Measurements from ENCODE around the gene CILP2.

The CILP2 gene

GRCh38 chr19:19563348-19563848, 25.3 kb downstream of the CILP2 start:
- DNase-seq (ENCODE audit: low spot score) (no peak), FAIRE-seq (no peak)

DNA sequence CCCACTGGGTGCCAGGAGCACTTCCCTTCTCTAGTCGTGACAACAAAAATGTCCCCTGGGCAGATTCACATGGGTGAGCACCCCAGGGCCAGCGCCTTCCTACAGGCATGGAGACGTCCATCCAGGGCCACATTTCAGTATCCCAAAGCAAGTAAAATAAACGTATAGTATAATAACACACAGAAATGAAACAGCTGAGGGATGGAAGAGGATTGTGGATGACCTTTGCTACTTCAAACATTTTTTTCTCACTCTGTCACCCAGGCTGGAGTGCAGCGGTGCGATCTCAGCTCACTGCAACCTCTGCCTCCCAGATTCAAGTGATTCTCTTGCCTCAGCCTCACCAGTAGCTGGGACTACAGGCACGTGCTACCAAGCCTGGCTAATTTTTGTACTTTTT, 28.2 kb downstream of the CILP2 start:
- DNase-seq (ENCODE audit: low spot score) (no peak), FAIRE-seq (no peak)

- DNase-seq (ENCODE audit: low spot score) (no peak), FAIRE-seq (no peak)
Measured at GRCh38 chr19:19567391-19567790, 29.3 kb downstream of the CILP2 start.

GRCh38 chr19:19568802-19569756, 31.0 kb downstream of the CILP2 start:
- FAIRE-seq, result no peak
- DNase-seq (ENCODE audit: low spot score), result no peak

GRCh38 chr19:19570571-19570970, 32.5 kb downstream of the CILP2 start:
- FAIRE-seq (no peak), DNase-seq (ENCODE audit: low spot score) (no peak)

DNA sequence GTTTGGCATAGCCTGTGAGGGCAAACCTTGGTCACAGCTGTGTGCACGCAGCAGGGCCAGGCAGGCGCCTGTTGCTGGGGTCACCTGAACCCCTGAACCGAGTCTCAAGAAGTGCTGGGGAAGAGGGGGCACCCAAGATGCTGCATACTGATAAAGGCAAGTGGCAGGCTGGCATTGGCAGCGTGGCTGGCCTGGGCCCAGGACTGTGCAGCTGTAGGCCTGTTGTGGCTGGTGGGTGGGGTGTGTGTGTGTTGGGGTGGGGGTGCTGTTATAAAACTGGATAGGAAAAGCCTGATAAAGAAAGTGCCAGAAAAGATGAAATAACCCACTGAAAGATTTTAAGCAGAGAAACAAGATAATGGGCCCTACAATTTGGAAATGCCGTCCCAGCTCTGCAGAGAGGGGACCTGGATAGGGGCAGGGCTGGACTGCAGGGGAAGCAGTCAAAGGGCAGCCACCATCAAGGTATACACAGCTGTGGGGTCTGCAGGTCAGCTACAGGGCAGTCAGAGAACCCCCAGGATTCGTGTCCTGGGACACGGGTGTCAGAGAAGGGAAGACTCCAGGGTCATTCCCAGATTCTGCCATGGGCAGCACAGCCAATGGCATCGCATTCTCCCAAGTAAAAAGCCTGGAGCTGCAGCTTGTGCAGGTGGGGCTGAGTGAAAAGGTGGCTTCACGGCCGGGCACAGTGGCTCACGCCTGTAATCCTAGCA, 33.2 kb downstream of the CILP2 start:
- no peak for DNase-seq (ENCODE audit: low spot score)
- no peak for FAIRE-seq

- no peak for DNase-seq (ENCODE audit: low spot score)
- FAIRE-seq, result no peak
Measured at GRCh38 chr19:19575411-19575810, 37.3 kb downstream of the CILP2 start.

GRCh38 chr19:19578252-19578651, 40.2 kb downstream of the CILP2 start:
- no peak for FAIRE-seq
- no peak for DNase-seq (ENCODE audit: low spot score)

- DNase-seq (ENCODE audit: low spot score) (no peak), FAIRE-seq (no peak)
Measured at GRCh38 chr19:19579533-19580361, 41.7 kb downstream of the CILP2 start.

DNA sequence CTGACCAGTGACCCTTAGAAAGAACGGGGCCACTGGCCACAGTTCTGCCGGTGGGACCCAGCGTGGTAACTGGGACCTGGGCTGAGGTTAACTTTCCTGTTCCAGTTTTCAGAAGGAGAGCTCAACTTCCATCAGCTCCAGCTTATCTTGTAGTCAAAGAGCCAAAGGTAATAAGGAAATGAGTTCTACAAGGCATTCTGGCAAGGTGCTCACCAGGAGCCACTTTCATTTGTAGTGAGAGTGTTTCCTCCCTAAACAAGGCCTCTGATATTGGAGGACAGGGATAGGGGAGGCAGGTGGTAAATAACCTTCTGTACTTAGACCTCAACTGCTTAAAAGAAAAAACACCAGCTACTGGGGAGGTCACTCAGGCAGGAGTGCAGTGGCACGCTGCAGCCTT, 42.4 kb downstream of the CILP2 start:
- no peak for FAIRE-seq

GRCh38 chr19:19581391-19581790, 43.3 kb downstream of the CILP2 start:
- FAIRE-seq, result no peak
- DNase-seq (ENCODE audit: low spot score), result no peak

More for the DNA sequence above, 42.4 kb downstream of the CILP2 start:
- no peak for DNase-seq (ENCODE audit: low spot score)

- DNase-seq (ENCODE audit: low spot score) (no peak), FAIRE-seq (no peak)
Measured at GRCh38 chr19:19582471-19582870, 44.4 kb downstream of the CILP2 start.

- no peak for FAIRE-seq
- DNase-seq (ENCODE audit: low spot score), result no peak
Measured at GRCh38 chr19:19584356-19584755, 46.3 kb downstream of the CILP2 start.

DNA sequence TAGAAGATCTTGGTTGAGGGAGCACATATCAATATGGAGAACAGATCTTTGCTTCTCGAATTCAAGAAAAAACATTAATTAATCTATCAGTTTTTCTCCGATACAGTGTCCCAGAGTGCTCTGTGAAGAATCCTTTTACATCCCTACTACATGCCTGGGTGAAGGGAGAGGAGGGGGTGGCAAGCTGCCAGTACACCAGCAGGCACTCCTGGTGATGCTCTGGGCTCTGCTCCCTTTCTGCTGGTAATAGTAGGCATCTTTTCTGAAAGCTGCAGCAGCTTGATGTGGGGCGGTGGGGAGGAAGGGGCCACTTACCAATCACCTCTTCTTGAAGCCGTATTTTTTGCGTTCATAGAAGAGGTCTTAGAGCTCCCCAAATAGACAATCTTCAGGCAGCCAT, 49.7 kb downstream of the CILP2 start:
- no peak for FAIRE-seq
- no peak for DNase-seq (ENCODE audit: low spot score)

DNA sequence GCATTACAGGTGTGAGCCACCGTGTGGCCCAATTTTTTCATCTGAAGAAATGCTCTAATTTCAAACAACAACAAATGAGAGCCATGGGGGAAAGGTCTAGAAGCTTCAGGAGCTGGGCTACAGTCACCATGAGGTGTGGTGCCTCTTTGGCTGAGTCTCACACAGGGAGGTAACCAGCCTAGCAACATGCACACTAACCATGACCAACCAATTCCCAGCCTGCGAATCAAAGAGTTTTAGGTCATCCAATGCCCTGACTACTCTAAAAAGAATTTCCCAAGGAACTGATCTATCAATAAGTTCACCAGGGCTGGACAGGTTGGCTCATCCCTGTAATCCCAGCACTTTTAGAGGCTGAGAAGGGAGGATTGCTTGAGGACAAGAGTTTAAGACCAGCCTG, 50.5 kb downstream of the CILP2 start:
- DNase-seq (ENCODE audit: low spot score) (no peak), FAIRE-seq (no peak)

DNA sequence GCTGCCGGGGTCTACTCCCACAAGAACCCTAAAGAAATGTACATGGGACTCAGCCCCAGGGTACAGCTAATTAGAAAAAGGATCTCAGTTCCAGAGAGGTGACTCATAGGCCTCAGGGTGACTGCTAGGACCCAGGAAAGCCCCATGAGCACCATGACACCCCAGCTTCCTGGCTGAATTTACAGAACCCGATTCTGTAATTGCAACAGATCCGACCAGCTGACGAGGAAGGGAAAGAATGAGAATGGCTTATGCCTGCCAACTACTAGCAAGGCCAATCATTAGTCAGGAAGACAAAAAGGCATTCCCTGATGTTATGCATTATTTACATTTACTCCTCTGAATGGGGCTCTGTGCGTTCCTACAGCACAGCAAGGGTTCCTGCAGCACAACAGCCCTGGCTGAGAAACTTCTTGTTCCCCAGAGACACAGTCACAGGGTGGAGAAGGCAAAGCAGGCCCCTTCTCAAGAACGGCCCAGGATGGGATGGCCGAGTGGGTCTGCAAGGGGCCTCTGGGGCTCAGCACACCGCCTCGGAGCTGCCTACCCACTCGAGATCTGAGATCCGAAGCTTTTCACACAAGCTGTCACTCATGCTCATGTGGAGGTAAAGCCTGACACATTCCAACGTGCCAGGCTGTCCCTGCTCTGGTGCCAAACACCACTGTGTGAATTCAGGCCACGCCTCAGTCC, 53.2 kb downstream of the CILP2 start:
- FAIRE-seq (no peak), DNase-seq (ENCODE audit: low spot score) (no peak)

DNA sequence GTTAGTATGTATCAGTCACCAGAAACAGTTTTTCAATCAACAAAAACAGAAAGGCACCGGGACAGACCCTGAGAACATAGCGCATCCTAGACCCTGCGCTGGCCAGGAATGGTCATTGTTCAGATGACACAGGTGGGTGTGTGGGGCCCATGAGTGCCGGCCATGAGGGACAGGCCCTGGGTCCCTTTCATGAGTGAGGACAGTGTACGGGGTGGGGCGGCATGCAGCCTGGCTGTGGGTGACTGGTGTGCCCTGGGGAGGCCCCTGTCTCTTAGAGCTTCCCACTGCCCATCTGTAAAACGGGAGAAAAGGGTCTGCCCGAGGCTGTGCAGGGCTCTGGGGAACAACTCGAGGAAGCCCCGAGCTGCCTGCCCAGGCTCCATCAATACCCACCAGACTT, 54.6 kb downstream of the CILP2 start:
- DNase-seq (ENCODE audit: low spot score), result no peak
- no peak for FAIRE-seq

DNA sequence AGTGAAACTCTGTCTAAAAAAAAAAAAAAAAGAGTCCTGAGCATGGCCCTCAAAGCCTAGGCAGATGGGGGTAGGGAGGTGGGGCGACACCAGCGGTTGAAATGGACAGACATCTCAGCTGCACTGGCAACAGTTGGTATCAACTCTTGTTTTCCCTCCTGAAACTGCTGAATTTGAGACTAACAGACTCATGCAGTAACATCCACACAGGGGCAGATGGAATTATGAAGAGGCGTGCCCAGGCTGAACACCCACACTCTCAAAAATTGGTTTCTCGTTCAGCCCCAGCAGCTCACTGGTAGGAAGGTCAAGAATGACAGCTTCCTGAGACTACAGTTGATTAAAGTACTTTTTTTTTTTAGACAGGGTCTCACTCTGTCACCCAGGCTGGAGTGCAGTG, 56.3 kb downstream of the CILP2 start:
- DNase-seq (ENCODE audit: low spot score) (no peak), FAIRE-seq (no peak)

DNA sequence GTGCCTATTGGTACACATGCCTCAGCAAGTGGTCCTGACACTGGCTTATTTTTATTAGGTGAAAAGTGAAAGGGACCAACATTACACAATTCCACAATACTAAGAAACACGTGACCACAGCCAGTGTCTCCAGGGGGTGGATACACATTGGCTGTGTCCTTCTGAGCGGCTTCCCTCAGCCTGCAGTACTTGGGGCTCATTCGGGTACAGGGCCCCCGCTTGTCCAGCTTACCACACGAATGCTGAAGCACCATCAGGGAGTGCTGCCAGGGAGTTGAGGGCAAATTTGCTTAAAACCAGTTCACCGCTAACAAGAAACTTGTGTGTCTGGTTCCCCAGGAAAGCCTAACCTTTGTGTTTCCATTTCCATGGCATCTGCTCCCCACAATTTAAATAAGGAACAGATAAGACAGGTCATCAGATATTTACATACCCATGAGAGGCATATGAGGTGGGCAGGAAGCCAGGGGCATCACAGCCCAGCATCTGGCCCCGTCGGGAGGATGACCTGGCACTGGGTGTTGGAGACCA, 57.2 kb downstream of the CILP2 start:
- no peak for FAIRE-seq

More for the DNA sequence above, 57.2 kb downstream of the CILP2 start:
- DNase-seq (ENCODE audit: low spot score), result no peak

Measured in urothelium cell line (cell line).